Activated T-helper 1 cell treated with Interleukin-2 at 50 U/mL for 16 hours (primary cell): ENCODE results near the gene LSAMP.

Experiments used
- DNase-seq: peaks from one replicate; pipeline ENCODE4 v3.0.0-alpha.2; 2020; ENCODE audit warnings: low read depth

The LSAMP gene

DNA sequence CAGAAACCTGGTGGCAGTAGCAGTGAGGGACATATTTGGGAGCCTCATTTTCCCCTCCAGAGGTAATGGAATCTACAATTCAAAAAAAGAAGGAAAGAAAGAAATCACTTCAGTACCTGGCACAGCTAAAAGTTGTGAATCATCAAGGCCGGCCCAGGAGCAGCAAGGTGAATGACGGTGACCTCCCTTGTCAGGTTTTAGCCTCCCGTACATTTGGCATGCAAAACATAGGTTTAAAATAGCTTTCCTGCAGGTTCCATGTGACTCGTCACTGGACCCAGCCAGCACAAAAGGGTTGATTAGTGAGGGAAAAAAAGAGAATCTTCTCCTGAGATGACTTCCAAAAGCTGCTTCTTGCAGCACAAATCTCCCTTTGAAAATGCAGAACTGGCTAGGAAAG, 394.2 kb downstream of the LSAMP start:
- no peak for DNase-seq

DNA sequence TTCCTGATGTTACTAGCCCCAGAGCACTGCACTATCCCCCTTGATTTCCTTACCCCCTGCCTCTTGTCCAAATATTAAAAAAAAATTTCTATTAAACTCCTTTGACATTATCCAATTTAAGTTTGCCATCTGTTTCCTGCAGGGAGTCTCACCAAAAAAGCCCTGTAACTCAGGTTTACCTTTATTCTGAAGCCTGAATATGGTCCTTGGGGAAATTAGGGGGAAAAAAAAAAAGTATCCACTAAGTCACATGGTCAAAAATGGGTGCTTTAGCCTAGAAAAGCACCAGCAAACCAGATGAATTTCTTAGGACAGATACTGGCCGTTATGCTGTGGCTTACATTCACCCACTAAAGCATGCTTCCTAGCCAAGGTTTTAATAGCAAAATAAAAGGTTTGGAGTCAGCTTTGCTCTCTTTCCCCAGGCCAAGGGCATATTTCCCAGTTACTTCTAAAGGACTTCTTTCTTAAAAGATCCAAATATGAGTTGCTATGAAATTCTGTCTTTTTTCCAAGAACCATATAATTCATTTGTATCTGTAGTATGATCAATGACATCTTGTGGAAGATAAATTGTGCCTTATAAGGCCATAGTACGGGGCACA, 394.9 kb downstream of the LSAMP start:
- no peak for DNase-seq

DNA sequence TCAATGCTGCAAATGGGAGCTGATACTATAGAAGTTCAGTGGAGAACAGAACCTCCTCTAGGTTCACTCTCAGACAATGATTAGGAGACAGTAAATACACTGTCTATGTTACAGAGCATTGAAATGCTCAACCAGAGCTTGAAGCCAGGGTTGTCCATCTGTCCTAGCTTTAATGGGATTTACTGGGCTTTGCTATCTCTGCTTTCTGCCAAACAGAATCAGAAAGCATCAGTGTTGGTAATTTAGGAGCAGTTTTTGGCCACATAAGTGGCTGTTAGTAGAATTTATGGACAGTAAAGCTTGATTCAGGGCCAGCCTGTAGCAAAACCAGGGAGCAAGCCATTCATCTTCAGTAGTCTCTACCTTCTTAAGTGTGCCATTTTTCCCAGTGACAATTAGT, 396.3 kb downstream of the LSAMP start:
- no peak for DNase-seq

DNA sequence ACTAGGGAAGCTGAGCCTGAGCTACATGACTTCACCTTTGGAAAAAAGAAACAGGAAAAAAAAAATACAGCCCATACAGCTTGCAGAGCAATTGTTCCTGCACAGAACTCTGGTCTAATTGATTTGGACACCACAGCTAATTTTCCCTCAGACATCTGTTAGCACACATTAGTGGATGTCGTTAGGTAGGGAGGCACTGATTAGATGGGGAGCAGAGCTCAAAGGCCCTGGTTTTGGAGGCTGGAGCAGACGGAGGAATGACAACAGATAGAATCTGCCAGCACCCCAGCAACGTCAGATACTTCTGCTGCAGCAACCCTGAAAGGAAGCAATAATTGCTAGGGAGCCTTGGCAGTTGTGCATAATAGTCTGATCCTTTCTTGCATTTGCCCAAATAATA, 398.9 kb downstream of the LSAMP start:
- no peak for DNase-seq

DNA sequence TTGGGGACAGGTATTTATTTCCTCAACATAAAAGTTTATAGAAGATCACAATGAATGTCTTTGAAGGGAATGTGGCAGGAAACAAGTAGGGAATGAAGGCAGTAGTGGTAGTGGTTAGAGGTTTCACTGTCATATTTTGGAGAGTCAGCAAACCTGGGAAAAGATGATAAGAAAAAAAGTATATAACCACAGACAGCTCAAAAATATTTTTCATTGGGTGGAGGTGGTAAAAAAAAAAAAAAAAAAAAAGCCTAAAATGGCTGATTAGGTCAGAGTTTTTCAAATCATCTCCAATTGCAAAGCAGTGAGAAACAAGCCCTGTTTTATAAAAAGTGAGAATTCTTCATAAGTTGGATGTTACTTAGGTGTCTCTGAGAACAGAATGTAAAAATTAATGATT, 400.0 kb downstream of the LSAMP start:
- DNase-seq, result no peak

DNA sequence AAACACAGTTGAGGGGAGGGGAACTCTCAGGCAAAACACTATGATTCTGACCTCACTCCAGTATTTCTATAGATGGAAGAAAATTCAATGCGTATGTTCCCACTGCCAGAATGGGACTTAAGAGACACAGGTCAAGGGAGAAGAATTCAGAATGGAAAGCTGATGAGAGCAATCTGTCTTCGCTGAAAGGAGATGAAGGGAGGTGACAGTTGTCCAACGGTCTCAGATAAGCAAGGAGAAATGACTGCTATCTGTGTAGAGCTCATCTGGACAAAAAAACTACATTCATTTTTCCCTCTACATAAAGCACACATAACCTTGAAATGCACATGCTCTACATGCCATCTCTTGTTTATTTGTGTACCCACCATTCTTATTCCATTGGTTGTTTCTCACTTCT, 405.1 kb downstream of the LSAMP start:
- no peak for DNase-seq

DNA sequence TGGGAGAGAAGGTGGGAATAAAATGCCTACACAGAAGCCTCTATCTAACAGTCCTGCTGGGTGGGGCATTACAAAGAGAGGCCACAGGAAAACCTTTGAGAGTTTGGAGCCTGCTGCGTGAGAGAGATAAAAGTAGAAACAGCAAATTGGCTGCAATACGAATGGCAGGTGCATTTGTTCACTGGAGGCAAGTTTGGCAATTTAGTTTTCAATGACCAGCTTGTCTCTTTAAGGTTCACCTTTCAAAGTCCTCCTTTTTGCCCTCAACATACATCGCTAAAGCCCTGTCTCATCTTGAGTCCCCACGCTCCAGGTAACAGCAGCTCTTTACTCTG, 405.7 kb downstream of the LSAMP start:
- no peak for DNase-seq

DNA sequence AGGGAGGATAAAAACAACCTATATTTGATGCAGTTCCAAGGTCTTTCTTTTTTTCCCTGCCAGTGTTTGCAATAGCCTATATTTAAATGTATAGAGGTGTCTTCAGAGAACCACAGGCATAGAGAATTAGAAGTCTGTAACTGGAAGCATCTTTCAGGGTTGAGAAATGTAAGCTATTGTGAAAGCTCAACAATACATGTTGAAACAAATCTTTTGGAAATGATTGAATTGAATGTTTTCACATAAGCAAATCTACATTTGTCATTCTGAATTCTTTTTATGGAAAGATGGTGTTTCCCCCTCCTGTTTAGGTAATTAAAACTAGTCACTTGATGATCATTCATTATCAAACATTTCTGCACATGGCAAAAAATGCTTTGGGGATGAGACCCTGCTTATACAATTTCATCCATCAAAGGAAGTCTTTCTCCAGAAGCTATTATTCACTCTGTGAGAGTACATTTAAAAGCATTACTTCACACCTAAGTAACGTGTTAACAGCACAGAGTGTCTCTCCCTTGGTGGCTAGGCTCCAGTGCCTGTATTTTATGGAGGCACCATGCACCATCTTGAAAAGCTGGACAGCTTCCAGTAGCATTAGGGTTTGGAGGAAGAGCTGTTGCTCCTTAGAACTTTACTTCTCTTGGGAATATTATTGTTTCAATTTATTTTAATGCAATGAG, 406.2 kb downstream of the LSAMP start:
- no peak for DNase-seq

DNA sequence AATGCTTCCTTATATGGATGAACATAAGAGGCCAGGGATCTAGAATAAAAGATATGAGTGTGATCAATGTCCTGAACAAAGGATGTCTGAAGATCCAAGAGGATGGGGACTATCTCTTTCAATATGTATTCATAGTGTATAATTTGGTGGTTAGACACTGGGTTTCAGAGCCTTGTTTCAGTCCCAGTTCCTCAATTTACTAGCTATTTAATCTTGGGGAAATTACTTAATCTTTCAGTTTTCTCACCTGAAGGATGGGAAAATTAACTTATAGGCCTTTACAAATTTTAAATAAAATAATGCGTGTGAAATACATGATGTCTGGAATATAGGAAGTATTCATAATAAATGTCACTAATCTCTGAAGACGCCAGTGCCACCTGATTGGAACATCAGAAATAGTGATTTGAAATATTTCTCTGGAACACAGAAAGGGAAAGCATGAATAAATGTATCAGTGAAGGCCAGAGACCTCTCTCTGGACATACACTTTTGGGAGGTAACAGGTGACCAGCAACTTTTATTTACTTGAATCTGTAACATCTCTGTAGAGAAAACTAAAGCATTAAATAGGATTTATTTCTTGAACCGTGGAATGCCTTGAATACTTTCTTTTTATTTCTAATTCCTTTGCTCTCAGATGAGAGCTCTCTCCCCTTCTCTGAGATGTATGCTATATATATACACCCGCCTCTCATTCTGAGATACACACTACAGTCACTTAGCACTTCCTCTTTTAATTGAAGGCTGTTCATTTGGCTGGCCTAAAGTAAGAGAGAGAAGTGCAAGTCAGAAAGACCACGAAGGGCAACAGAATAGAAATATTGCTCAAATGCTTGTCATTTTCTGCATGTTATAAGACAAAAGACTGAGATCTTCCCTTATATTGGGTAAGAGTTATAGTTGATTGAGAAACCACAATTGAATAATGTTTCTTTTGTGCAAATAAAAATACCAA, 407.1 kb downstream of the LSAMP start:
- DNase-seq, result no peak

DNA sequence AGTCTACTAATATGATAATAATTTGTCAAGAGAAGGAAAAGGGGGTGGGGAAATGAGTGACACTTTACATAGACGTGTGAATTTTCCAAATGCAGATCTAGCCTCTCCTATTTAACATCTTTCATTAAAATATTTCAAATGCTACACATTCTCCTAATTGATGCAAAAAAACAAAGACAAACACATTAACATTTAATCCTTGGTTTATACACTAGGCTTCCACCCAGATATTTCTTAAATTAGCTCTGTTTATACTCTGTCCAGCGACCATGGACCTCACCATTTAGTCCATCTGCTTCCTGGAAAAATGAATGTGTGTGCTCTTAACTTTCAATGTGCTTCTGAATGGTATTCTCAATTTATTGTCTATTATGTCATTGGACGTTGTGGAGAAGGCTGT, 409.9 kb downstream of the LSAMP start:
- DNase-seq, result no peak

DNA sequence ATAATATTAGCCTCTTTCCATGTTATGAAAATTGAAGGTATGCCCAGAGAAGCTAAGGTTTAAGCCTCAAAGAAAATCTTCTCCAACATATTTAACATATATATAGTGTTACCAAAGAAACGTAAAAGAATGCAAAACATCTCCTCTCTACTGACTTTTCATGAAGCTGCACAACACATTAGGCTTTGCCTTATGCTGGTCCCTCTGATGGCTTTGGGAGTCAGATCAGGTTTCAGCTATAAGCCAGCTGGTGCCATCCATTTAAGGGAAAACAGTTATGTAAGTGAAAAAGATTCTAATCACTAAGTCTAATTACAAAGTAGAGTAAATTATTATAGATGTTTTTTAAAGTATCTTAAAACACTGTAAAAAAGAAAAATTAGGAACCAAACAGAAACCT, 410.5 kb downstream of the LSAMP start:
- no peak for DNase-seq

DNA sequence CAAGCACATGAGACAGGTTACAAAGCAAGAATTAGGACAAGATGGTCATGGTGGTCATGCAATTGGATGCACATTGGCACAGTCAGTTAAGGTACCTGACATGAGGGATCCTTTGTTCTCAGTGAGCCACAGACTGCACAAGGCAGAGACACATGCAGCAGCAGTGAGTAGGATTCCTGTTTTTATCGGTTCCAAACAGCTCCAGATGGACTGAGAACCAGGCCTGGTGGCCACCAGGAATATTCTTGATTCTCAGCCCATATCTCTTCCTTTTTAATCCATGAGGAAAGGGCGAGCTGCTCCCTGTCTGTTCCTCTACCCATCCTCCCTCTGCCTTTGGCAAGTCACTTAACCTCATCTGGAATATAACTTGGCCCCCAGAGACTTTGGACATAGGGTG, 411.2 kb downstream of the LSAMP start:
- no peak for DNase-seq

DNA sequence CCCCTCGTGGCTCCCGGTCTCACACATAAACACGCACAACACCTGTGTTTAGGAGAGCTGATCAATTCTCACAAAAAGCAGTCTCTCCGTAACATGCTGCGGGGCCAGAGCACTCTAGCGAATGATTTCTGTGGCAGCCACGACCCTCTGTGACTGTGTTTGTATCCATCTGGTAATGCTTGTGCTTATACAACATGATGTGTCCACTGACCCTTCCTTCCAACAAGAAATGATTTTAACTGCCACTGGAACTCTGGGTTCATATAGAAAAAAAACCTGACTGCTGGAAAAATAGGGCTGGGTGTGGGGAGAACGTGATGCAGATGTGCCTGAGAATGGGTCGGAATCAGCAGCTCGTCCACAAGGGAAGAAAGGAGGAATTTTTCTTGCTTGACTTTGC, 411.8 kb downstream of the LSAMP start:
- no peak for DNase-seq

DNA sequence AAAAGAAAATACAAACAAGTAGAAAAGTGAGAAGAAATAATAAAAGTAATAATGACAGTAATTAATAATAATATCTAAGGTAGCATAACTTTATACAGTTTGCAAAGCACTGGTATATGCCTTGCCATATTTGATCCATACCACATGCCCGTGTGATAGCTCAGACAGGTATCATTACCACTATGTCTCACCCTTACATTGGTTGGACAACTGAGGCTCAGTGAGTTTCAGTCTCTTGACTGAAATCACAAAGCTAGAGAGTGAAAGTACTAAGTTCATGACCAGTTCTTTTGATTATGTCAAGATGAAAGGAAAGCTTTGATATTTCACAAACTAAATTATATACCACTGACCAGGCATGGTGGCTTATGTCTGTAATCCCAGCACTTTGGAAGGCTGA, 413.1 kb downstream of the LSAMP start:
- no peak for DNase-seq

DNA sequence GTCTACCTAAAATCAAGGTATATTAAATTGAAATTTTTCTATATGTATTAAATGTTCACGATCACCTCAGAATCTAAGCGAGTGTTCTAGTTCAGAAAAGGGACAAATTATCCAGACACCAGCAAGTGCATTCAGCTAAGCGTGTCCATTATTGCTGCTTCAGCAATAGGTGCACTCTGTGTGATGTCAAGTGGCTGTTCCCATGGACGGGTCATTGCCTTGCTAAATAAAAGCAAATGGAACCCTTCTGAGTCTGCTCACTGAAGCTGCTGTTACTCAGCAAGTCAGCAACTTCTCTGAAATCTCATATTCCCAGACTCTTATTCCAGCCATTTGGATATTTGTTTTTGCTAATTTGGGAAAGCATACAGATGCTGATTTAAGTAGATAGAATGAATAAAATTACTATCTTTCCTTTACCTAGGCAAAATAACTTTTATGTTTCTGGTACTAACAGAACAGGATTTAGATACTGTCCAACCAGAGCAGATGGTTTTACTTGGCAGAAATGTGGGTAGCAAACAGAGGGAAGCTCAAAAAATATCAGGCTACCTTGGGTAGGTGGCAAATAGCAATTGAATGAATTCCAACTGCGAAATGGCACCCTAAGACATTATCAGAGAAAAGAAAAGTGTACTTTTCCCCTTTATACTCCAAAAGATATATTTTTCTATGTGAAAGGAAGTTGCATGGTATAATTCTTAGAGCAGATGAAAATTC, 415.0 kb downstream of the LSAMP start:
- DNase-seq, result no peak

DNA sequence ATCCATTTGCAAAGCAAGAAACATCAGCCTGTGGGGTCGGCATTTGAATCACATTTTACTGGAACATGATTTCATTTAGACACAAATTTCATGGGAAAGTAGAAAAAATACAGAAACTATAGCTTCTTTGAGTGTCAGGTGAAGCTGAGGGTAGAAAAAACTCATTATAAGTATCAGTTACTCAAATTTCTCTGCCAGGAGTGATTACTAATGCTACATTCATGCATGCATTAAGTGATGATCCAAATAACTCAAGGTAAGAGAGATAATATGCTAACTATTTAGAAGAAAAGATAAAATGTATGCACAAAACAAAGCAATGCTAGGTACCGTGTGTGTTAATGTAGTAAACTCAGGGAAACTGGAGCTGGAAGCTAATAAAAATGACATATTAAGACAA, 416.0 kb downstream of the LSAMP start:
- DNase-seq, result no peak

DNA sequence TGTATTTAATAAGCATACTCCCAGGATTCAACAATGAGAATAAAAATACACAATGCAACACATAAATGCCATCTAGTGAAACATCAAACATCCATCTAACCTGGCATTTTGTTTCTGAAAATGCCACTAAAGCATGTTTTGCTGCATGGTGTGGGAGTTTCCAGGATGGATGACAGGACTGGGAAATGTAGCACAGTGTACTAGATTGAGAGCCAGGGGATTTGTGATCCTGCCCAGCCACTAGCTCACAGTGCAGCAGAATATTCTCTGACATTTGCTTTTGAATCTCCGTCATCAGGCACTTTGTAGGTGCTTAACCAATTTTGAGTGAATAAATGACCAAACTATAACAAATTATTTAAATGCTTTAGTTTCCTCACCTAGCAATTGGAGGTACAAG, 417.1 kb downstream of the LSAMP start:
- DNase-seq, result no peak

DNA sequence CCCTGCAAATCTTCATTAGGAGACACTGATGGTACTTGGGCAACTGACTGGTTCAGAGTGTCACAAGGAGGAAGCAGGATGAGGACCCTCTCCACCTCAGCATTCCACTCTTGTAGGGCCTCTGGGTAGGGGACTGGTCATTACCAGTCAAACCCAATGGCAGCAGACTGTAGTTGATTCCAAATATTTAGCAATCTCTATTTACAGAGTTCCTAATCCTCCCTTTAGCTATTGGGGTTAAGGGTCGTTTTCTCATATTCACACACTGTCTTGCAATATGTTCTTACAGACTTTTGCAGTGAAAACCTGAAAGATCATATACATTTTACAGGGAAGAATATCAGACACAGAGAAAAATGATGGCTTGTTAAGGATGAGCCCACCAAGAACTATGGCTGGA, 424.3 kb downstream of the LSAMP start:
- no peak for DNase-seq

DNA sequence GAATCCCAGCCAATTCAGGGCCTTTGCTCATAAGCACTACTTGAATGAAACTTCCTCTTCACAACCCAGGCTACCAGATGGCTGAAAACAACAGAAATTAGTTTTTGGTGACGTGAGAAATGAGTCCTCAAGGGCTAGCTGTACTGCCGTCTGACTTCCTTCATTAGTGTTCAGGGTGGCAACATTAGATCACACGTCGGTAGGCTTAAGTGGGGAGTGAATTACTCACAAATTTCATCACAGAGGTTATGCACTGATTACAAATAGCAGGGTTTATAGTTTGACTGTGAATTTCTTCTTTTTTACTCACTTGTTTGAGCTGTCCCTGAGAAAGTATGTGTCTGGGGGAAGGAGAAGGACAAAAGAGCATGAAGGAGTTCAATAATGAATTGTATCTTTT, 424.8 kb downstream of the LSAMP start:
- no peak for DNase-seq

DNA sequence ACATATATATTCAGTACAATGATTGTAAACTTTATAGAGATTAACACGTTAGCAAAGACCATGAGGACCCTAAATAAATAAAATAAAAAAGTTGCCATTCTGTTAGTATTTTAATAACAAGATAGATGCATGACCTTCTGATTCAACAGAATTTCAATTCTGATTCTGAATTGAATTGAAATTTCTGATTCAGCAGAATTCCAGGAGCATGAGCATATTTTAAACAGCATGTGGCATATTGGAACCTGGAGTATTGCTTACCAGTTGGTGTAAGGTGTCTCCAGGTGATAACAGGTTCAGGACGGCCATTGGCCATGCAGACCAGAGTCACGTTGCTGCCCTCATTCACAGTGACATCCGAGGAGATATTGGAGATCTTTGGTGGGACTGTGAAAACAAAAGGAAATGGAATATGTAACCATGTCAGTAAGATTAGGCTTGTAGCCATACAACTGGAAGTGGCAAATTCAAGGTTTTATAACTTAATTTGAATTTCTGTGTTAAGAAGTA, 426.0 kb downstream of the LSAMP start:
- no peak for DNase-seq

DNA sequence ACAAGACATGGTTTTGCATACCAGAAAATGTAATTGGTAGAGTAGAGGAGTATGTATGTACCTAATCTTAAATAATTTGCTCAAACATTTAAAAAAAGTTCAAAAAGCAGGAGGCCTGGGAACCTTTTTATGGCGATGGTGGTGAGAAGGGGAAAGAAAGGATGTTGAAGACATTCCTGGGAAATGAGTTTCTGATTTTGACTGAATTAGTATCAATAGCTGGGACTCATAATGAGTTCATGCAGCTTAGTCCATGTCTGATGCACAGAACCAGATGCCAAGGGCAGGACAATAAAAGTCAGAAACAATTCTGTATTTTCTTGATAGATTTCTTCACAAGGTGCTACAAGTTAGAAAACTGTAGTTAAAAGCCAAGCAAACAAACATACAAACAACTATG, 426.6 kb downstream of the LSAMP start:
- no peak for DNase-seq

DNA sequence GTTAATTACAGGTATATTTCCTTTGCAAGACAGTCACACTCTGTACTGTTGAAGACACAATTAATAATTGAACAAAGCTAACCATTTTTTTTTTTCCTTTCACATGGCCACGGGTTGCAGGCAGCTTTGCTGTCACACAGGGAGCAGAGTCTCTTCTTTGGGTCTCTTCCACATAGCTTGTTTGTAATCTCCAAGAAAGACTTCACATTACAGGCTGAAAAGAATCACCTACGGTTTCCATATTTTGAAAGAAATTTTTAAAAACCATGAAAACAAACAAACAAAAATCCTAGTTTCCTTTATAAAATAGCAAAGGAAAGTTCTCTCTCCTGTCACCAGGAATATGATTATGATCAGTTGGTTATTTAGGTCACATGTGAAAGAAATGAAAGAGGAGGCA, 429.4 kb downstream of the LSAMP start:
- DNase-seq, result no peak
